T-helper 2 cell (primary cell): Measurements from ENCODE around the gene CBLN3.

Experiments
- DNase-seq, 5 experiments: peaks; one replicate each; pipeline versions ENCODE4 v3.0.0 to v3.0.0-alpha.2; 2012 to 2022

Gene CBLN3

DNA sequence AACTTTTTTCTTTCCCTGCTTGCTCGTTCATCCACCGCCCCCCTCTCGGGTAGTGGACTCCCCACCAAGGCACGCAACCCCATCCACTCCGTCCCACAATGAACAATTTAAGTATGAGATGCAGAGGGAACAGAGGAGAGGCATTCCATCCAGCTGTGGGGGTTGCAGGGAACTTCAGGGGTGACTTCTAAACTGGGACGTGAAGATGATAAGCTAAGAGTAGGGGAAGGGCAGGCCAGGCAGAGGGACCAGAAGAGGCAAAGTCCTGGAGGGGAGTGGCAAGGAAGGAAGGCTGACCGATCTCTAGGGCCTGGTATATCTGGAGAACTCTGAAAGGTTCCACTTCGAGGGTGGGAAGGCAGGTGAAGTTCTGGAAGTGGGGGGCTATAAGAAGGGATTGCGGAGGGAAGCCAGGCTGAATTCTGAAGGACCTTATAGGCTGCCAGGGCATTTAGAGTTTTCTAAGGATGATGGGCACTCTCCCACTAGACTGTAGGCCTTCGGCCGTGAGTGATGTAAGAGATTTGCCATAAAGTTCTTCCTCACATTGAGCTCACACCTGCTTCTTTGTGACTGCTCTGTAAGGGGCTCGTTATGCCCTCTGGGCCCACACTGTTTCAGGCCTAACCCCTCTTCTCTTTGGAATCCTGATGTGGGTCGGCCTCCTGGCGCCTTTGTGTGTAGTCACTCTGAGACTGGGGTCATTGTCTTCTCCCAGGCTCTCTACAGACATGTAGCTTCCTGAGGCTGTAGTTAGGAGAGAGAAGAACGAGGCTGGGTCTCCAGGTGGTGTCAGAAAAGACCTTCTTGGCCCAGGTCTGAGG, 49.3 kb downstream of the CBLN3 start:
- no peak for DNase-seq

DNA sequence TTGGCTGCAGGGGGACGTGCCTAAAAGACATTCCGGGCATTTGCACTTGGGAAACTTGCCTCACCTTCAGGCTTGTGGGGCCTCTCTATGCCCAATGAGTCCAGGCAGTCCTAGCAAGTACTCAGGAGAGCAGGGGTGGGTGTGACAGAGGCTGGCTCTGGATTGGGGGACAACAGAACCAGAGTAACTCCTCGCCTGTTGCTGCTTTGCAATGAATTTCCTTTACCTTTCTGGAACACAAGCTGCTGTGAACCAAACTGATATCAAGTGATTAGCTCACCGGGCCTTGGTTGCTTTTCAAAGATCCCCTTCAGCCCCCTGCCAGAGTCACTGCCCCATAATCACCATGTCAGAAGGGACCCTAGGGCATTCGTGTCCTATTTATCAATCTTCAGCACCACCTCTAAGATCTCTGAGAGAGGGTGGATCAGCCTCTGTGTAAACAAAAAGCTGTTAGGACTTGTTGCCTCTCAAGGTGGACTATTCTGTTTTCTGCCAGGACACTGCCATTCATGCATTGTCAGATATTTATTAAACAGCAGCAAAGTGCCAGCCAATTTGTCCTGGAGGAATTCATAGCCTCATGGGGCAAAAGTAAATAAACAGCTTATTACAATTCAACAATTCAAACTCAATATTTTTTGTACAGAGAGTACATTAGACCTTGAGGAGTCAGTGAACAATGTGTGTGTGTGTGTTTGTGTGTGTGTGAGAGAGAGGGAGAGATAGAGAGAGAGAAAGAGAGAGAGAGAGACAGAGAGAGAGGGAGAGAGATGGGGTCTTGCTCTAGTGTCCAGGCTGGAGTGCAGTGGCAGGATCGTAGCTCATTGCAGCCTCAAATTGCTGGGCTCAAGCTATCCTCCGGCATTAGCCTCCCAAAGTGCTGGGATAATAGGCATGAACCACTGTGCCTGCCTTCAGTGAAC, 50.2 kb downstream of the CBLN3 start:
- DNase-seq: no peak

DNA sequence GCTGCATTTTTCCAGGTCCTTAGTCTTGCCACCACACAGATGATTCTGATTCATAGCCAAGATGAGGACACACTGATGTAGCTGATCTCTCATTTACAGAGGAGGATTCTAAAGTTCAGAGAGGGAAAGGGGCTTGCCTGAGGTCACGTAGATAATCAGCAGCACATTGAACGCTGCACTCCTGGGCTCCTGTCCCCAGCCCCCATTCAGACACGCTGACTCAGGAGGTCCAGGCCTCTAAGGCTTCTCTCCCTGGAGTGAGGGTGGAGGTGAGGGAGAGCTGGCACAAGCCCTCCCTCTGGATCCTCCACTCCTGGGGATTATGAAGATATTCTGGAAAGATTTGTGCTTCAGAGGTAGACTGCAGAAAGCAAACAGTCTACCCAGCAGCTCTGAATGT, 51.1 kb downstream of the CBLN3 start:
- DNase-seq: no peak

DNA sequence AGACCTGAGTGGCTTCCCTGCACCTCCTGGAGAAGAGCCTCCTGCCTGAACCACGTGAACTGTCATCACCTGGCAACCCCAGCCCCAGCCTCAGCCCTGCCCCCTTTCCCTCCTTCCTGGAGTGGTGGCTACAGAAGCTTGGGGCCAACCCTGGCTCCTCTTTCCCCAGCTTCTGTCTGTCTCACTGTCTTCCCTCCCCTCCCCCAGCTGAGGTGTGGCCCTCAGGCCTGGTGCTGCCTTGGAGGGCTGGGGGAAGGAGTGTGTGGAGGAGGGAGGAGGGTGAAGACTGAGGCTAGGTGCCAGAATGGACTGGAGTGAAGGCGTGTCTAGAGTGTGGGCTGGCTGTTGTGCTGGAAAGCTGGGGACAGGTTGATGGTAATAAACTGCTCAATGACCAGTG, 51.8 kb downstream of the CBLN3 start:
- DNase-seq: no peak

- DNase-seq: no peak
Measured at GRCh38 chr14:24377126-24377525, 52.3 kb downstream of the CBLN3 start.
